HEK293T (cell line): ENCODE measurements around the gene PTGDR2.

Source experiments
- CTCF ChIA-PET: fragments of 350-600 bp; formaldehyde crosslinking; extraction: SDS; loops from one replicate; lab custom pipeline; 2021; ENCODE audit warnings: antibody characterized with exemption, inconsistent platforms; lab: Yijun Ruan, JAX
- POLR2A ChIA-PET: fragments of 350-600 bp; formaldehyde crosslinking; extraction: SDS; loops from one replicate; lab custom pipeline; 2020; ENCODE audit warnings: antibody characterized with exemption, inconsistent platforms; lab: Yijun Ruan, JAX
- DNase-seq: peaks from one replicate; pipeline ENCODE4 v3.0.0; 2012; ENCODE audit warnings: mixed read lengths; ENCODE audit errors: extremely low spot score
- ARNT ChIP-seq: fragments of 450-650 bp; IDR thresholded peaks from 2 replicates; pipeline ENCODE4 v1.6.1; 2017; ENCODE audit warnings: mild to moderate bottlenecking
- BHLHE40 ChIP-seq: fragments of 450-650 bp; IDR thresholded peaks from 2 replicates; pipeline ENCODE4 v1.6.1; 2016; ENCODE audit warnings: mild to moderate bottlenecking, moderate library complexity, borderline replicate concordance
- CTBP1 ChIP-seq: fragments of 450-650 bp; IDR thresholded peaks from 2 replicates; pipeline ENCODE4 v1.6.1; 2016; ENCODE audit warnings: borderline replicate concordance
- ELF4 ChIP-seq: fragments of 450-650 bp; IDR thresholded peaks from 2 replicates; pipeline ENCODE4 v1.6.1; 2017; ENCODE audit warnings: antibody characterized with exemption
- FOXA1 ChIP-seq: fragments of 450-650 bp; IDR thresholded peaks from 2 replicates; pipeline ENCODE4 v1.6.1; 2016; ENCODE audit warnings: mild to moderate bottlenecking
- FOXK2 ChIP-seq: fragments of 450-650 bp; IDR thresholded peaks from 2 replicates; pipeline ENCODE4 v1.6.1; 2016; ENCODE audit warnings: mild to moderate bottlenecking
- FOXM1 ChIP-seq: fragments of 450-650 bp; IDR thresholded peaks from 2 replicates; pipeline ENCODE4 v1.6.1; 2017; ENCODE audit warnings: mild to moderate bottlenecking, borderline replicate concordance
- HDGF ChIP-seq: fragments of 450-650 bp; IDR thresholded peaks from 2 replicates; pipeline ENCODE4 v1.6.1; 2017; ENCODE audit warnings: antibody characterized with exemption, borderline replicate concordance
- L3MBTL2 ChIP-seq: fragments of 450-650 bp; conservative IDR thresholded peaks from 2 replicates; pipeline ENCODE4 v1.6.1; 2016; ENCODE audit warnings: mild to moderate bottlenecking
- LEF1 ChIP-seq: fragments of 450-650 bp; IDR thresholded peaks from 2 replicates; pipeline ENCODE4 v1.6.1; 2017; ENCODE audit warnings: mild to moderate bottlenecking, borderline replicate concordance
- NFRKB ChIP-seq: fragments of 450-650 bp; IDR thresholded peaks from 2 replicates; pipeline ENCODE4 v1.6.1; 2016; ENCODE audit warnings: mild to moderate bottlenecking, moderate library complexity
- PKNOX1 ChIP-seq: fragments of 450-650 bp; IDR thresholded peaks from 2 replicates; pipeline ENCODE4 v1.6.1; 2016
- SP1 ChIP-seq: fragments of 450-650 bp; IDR thresholded peaks from 2 replicates; pipeline ENCODE4 v1.6.1; 2017
- SUZ12 ChIP-seq: fragments of 450-650 bp; IDR thresholded peaks from 2 replicates; pipeline ENCODE4 v1.6.1; 2016; ENCODE audit warnings: mild to moderate bottlenecking
- TARDBP ChIP-seq: fragments of 450-650 bp; IDR thresholded peaks from 2 replicates; pipeline ENCODE4 v1.6.1; 2016
- ZNF384 ChIP-seq: fragments of 450-650 bp; IDR thresholded peaks from 2 replicates; pipeline ENCODE4 v1.6.1; 2016

Gene PTGDR2

GRCh38 chr11:60868682-60869450, 13.1 kb upstream of the PTGDR2 start:
- DNase-seq, result no peak
- ChIA-PET POLR2A (no interaction called here), CTCF (no interaction called here)
- TF ChIP-seq L3MBTL2 (no peak), LEF1 (no peak), HDGF (no peak), TARDBP (no peak), ELF4 (no peak), FOXA1 (no peak), CTBP1 (no peak), ARNT (no peak), BHLHE40 (no peak), ZNF384 (no peak), FOXM1 (no peak)

GRCh38 chr11:60867871-60868681, 12.3 kb upstream of the PTGDR2 start:
- POLR2A ChIA-PET, result no interaction called here
- no peak for DNase-seq
- CTCF ChIA-PET, result no interaction called here
- no peak for TF ChIP-seq ARNT
- no peak for TF ChIP-seq SP1
- TF ChIP-seq FOXM1, result no peak
- no peak for TF ChIP-seq BHLHE40
- TF ChIP-seq CTBP1, result no peak
- TF ChIP-seq FOXK2, result no peak
- TF ChIP-seq PKNOX1, result no peak
- TF ChIP-seq NFRKB, result no peak
- TF ChIP-seq LEF1, result no peak
- TF ChIP-seq HDGF, result no peak
- TF ChIP-seq ZNF384, result no peak
- TF ChIP-seq ELF4, result no peak
- TF ChIP-seq SUZ12, result no peak
- no peak for TF ChIP-seq FOXA1
- no peak for TF ChIP-seq TARDBP
- TF ChIP-seq L3MBTL2, result no peak

DNA sequence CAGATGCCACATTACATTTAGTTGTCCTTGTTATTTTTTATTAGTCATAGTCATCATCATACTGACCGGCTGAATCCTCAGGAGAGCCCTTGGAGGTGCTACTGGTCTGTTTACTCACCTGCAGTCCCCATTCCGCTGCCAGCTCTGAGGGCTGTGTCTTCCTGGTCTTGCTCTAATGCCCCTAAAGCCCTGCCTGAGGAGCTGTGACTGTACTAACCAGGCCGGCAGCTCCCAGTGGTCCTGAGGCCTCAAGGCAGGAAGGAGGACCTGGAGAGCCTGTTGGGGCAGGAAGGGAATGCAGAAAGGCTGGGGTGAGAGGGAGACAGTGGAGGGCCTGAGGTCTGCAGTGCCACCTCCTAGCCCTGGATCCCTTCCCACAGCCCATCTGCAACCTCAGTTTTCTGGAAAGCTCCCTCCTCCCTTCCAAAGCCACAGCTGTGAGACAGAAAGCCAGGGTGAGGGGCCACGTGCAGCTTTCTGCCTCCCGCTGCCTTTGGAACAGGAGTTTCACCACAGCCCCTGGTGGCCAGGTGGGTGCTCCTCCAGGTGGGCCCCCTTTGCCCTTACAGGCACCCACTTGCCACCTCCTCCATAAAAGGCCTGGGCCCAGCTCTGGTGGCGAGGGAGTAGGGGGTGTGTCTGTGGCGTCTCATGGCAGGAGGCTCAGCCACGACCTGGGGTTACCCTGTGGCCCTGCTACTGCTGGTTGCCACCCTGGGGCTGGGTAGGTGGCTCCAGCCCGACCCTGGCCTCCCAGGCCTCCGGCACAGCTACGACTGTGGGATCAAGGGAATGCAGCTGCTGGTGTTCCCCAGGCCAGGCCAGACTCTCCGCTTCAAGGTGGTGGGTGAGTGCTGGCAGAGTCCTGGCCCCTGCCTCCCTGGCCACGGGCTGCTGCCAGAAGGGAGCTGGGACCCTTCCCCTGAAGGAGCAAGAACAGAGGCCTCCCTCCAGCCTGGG, 11.4 kb upstream of the PTGDR2 start, which contains the start of gene ZP1:
Gene ZP1 (plus strand): TSS at position 632 of the 960 bp plus-strand sequence. CDS start 20 bp downstream, at position 652.
- POLR2A ChIA-PET, result no interaction called here
- TF ChIP-seq NFRKB (no peak), CTBP1 (no peak), FOXA1 (no peak), ELF4 (no peak), LEF1 (no peak)
- CTCF ChIA-PET, result no interaction called here
- DNase-seq, result no peak

- ChIA-PET CTCF (no interaction called here), POLR2A (no interaction called here)
- no peak for TF ChIP-seq BHLHE40
- no peak for TF ChIP-seq SP1
- TF ChIP-seq LEF1, result no peak
- no peak for TF ChIP-seq FOXK2
- TF ChIP-seq FOXM1, result no peak
- no peak for TF ChIP-seq ZNF384
- DNase-seq, result no peak
Measured at GRCh38 chr11:60864856-60865513, 9.2 kb upstream of the PTGDR2 start.

GRCh38 chr11:60863550-60864521, 8.1 kb upstream of the PTGDR2 start:
- POLR2A ChIA-PET, result no interaction called here
- CTCF ChIA-PET, result no interaction called here
- no peak for TF ChIP-seq ELF4
- TF ChIP-seq SP1, result no peak
- TF ChIP-seq ARNT, result no peak
- TF ChIP-seq PKNOX1, result no peak
- TF ChIP-seq L3MBTL2, result no peak
- no peak for TF ChIP-seq CTBP1
- TF ChIP-seq HDGF, result no peak
- TF ChIP-seq FOXA1, result no peak
- no peak for TF ChIP-seq ZNF384
- TF ChIP-seq SUZ12, result no peak
- no peak for TF ChIP-seq TARDBP
- TF ChIP-seq LEF1, result no peak
- TF ChIP-seq BHLHE40, result no peak
- no peak for TF ChIP-seq FOXM1
- TF ChIP-seq NFRKB, result no peak
- DNase-seq, result no peak
